ENCODE results near the gene PSORS1C2.

The PSORS1C2 gene

GRCh38 chr6:31139599-31139998, 733 bp upstream of the PSORS1C2 start:
- no peak for DNase-seq (ENCODE audit: low spot score)

- DNase-seq (ENCODE audit: low spot score): no peak
Measured at GRCh38 chr6:31135710-31136109, 3.2 kb downstream of the PSORS1C2 start.

- DNase-seq (ENCODE audit: low spot score): no peak
Measured at GRCh38 chr6:31132806-31133205, 6.1 kb downstream of the PSORS1C2 start.

- DNase-seq (ENCODE audit: low spot score): no peak
Measured at GRCh38 chr6:31131595-31131994, 7.3 kb downstream of the PSORS1C2 start.

- DNase-seq (ENCODE audit: low spot score): no peak
Measured at GRCh38 chr6:31130751-31131150, 8.1 kb downstream of the PSORS1C2 start.

- DNase-seq (ENCODE audit: low spot score): no peak
Measured at GRCh38 chr6:31129130-31129529, 9.7 kb downstream of the PSORS1C2 start.

- DNase-seq (ENCODE audit: low spot score): peak; percentile 32
Measured at GRCh38 chr6:31128093-31128676, 10.7 kb downstream of the PSORS1C2 start.

DNA sequence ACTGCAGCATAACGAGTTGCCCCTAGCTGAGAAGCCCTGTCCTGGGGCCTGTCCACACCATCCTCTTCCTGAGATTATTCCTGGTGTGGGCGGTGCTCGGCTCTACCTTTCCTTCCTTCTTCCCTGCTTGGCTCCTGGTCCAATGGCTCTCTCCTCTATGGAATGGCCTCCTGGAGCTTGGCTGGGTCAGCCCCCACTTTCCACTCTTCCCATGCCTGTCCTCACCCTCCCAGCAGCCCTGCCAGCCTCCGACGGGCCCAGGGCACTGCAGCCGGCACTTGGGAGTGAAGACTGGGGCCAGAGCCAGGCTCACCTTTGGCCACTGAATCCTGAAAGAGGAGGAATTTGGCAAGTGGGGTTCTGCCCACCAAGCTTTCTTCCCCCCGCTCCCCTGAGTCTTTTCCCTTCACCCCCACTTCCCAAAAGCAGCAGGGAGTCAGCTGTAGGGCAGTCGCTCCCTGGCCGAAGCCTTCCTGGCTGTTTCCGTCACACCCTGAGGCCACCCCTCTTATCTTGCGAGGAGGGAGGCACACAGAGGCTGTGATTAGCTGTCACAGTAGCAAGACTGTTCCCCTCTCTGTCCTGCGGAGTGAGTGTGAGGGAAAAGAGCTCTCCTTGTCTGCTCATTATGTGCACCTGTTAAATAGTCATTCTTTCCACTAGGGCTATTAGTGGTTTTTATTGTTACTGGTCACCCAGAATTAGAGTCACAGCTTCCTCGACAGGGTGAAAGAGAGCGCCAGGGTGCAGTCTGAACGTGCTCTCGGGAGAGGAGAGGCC, 12.3 kb downstream of the PSORS1C2 start:
- DNase-seq (ENCODE audit: low spot score): no peak

- no peak for DNase-seq (ENCODE audit: low spot score)
Measured at GRCh38 chr6:31125586-31126363, 13.1 kb downstream of the PSORS1C2 start.

DNA sequence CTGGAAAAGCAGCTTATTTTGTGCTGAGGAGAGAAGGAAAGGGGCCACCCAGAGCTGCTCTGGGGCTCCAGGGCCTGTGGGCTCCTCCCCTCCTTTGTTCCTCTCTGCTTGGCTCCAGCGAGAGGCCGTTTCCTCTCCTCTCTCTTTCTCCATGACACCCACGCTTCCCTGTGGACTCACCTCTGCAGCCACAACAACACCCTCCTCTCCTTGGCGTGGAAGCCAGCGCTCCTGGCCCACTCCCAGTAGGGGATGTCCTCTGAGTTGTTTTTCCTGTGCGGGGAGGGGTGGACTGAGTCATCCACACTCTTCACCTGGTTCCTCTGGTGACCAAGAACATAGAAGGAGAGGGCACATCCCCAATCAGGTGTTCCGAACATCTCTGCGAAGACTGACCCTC, 13.7 kb downstream of the PSORS1C2 start:
- DNase-seq (ENCODE audit: low spot score): no peak

GRCh38 chr6:31122791-31123706, 15.8 kb downstream of the PSORS1C2 start:
- peak; percentile 65 for DNase-seq (ENCODE audit: low spot score)

GRCh38 chr6:31121131-31121790, 17.6 kb downstream of the PSORS1C2 start:
- DNase-seq (ENCODE audit: low spot score): no peak

- no peak for DNase-seq (ENCODE audit: low spot score)
Measured at GRCh38 chr6:31120151-31120915, 18.5 kb downstream of the PSORS1C2 start, which contains the start of gene CDSN. Gene CDSN, minus strand, starts transcription at chr6:31120446. Its CDS starts 27 bp downstream, at chr6:31120419.

GRCh38 chr6:31118178-31118577, 20.7 kb downstream of the PSORS1C2 start:
- no peak for DNase-seq (ENCODE audit: low spot score)

GRCh38 chr6:31116661-31117385, 22.0 kb downstream of the PSORS1C2 start:
- DNase-seq (ENCODE audit: low spot score): no peak

DNA sequence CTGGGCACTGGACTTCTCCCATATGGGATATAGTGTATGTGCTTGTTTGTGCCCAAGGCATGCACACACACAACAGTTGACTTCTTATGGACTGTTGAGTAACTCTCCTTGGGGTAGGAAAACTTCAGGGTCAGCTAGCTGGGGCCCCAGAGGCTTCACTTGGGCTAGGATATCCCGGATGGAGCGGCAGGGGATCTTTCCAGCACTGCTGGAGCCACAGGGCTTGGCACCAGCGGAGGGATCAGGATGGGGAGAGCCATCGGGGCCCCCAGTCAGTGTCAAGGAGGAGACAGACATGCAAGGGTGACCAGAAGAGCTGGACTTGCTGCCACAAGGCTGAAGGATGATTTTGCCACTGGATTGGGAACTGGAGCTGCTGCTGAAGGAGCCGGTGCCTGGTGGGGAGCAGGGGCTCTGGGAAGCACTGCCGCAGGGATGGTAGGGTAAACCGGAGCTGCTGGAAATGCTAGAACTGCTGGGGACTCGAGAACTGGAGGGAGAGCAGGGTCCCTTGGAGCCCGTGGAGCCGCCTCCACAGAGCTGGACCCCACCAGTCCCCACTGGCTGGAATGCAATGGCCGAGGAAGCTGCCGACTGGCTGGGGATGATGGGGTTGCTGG, 22.8 kb downstream of the PSORS1C2 start:
- DNase-seq (ENCODE audit: low spot score): no peak

DNA sequence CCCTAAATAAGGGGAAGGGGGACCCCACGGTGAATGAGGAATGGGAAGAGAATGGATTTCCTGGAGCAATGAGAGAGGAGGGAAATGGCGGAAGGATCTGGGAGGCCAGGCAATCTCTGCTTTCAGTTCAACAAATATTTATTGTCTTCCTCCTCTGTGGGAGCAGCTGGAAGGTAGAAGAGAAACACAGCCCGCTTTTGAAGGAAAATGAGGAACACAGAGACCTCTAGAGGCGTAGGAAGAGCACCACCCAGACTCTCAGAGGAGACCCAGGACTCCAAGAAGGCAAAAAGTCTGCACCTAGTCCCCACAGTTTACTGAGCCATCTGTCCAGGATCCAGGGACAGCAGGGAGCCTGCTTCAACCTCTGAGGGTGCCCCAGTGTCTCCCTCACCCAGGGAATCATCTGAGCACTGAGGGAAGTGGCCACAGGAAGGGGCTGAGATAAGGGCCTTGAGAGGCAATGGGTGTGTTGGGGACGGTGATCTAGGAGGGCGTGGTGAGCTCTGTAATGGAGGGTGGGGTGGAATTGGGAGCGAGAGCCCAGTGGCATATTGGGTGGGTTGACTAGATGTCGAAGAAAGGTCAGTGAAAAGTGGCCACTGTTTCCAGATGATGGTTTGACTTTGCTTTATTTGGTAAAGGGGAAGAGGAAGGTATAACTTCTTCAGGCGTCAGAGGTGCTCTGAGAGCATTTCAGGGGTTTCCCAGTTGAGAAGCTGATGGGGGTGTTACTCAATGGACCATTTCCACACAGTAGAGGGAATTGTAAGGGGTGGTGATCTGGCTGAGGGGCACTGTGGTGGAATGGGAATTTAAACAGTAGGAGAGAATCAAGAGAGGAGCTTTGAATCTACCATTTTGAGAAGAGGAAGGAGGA, 23.7 kb downstream of the PSORS1C2 start:
- DNase-seq (ENCODE audit: low spot score): peak; percentile 50

- DNase-seq (ENCODE audit: low spot score): peak; percentile 60
Measured at GRCh38 chr6:31114541-31114878, 24.4 kb downstream of the PSORS1C2 start, which contains the start of gene PSORS1C1. Gene PSORS1C1, plus strand, starts transcription at chr6:31114800. Its CDS starts 14,833 bp downstream, at chr6:31129633.
